GM19099 (cell line): ENCODE results near the gene THSD4.

Experiments used
- POLR2A ChIP-seq: IDR thresholded peaks from 3 replicates; pipeline ENCODE4 v1.6.1; 2011; ENCODE audit warnings: low read depth; ENCODE audit not compliant: insufficient read length; ENCODE audit errors: extremely low read depth

THSD4 gene

DNA sequence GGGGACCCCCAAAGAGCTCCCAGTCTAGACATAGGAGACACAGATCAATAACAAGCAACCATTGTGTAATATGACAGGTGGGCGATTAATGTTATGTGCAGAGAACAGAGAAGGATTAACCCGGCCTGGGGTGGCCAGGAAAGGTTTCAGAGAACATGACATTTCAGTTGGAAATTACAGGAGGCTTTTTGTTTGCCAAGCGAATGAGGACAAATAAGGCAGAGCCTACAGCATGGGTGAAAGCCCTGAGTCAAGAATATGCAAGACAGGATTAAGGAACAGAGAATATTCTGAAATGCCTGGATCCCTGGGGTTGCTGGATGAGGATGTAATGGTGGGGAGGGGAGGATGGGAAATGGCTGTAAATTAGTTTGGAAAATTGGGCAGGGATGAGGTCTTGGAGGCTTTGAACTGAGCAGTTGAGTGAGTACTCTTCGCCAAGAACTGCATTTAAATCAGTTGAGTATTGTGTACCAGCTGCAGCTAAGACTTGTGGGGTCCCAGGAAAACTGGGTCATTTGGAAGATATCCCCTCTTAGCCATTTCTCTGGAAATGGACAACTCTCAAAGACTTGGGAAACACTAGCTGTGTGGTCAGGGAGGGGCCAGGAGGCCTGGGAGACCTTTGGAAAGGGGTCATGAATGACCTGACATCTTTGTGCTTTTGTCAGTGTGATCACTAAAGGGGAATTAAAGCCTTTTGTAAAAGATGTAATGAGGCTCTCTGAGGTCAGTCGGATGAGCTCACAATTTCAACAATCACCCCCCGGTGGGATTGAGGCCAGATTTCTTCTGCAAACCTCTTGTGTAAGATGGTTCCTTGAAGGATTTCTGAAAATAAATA lies 496.5 kb downstream of the THSD4 start:
- TF ChIP-seq POLR2A: no peak

DNA sequence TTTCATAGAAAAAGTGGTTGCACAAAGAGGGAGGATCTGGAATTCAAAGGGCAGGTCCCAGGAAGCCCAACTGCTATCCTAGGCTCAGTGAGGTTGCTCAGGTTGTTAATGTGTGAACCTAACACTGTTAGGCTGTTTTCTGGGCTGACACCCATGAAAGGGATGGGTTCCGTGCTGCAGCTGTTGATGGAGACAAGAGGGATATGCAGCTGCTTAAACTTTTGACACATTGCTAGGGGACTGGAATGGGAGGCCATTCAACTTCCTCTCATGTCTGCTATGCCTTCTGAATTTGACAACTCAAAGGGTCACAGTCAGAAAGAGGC lies 497.1 kb downstream of the THSD4 start:
- no peak for TF ChIP-seq POLR2A

- TF ChIP-seq POLR2A: no peak
These were observed 497.6 kb downstream of the THSD4 start for GRCh38 chr15:71612869-71613268.

DNA sequence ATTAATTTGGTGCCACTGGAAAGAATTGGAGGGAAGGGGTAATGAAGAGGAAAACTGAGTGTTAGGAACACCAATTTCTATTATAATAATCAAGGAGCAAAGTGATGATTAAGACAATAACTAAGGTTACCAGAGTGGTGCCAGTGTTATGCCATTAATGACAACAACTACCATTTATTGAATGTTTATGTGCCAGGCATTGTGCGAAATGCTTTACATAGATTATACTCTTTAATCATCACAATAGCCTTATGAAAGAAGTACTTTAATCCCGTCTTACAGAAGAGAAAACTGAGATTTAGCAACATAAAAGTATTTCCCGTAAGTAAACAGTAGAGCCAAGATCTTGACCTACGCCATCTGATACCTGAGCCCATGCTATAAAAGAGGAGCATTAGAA lies 507.8 kb downstream of the THSD4 start:
- no peak for TF ChIP-seq POLR2A

DNA sequence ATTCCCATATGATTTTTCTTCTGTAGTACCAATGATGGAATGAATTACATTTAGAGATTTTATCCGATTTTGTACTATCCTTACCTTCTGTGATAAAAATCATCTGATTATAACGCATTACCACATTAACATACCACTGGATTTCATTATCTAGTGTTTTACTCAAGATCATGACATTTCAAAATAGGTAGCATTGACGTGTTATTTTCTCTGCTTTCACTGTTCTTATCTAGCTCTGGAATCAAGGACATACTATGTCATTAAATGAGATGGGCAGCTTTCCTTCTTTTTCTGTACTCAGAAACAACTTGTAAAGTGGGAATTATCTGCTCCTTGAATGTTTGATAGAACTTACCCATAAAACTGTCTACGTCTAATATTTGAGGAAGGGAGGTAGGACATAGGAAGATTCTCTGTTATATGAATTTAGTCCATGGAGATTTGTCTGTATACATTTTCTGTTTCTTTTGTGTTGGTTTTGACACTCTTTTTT lies 511.4 kb downstream of the THSD4 start:
- TF ChIP-seq POLR2A: no peak

DNA sequence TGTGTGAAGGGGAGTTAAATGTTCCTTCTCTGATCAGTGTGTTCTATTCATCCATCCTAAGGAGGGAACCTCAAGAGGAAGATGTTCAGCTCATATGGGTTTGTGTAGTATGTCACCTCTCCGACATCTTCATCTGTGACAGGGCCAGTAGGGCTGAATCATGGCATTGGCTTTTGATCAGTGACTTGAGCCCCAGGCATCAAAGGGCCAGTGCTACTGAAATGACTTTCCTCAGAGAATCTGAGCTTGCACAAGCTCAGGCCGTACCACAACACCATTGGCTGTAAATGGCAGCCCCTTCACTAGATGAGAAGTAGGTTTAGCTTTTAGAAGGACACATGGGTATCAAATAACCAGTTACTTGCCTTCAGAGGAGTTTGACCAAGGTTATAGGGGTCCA lies 511.9 kb downstream of the THSD4 start:
- TF ChIP-seq POLR2A: no peak

DNA sequence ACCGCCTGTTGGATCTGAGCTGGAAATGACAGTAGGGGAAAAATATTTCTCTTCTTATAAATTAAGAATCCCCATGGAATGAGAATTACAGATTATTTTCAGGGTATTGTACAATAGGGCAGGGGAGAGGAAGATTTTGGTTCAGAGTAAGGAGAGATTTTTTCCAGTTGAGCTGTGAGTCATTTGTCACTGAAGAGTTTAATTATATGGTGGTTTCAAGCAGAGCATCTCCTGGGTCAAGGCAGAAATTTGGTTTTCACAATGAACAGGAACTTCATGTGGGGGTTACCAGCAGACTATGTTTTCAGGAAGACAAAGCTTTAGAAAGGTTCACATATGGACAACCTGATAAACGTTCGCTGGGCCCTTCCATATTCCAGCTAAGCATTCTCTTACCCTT lies 512.3 kb downstream of the THSD4 start:
- no peak for TF ChIP-seq POLR2A

- no peak for TF ChIP-seq POLR2A
These were observed 513.9 kb downstream of the THSD4 start for GRCh38 chr15:71628988-71629770.

DNA sequence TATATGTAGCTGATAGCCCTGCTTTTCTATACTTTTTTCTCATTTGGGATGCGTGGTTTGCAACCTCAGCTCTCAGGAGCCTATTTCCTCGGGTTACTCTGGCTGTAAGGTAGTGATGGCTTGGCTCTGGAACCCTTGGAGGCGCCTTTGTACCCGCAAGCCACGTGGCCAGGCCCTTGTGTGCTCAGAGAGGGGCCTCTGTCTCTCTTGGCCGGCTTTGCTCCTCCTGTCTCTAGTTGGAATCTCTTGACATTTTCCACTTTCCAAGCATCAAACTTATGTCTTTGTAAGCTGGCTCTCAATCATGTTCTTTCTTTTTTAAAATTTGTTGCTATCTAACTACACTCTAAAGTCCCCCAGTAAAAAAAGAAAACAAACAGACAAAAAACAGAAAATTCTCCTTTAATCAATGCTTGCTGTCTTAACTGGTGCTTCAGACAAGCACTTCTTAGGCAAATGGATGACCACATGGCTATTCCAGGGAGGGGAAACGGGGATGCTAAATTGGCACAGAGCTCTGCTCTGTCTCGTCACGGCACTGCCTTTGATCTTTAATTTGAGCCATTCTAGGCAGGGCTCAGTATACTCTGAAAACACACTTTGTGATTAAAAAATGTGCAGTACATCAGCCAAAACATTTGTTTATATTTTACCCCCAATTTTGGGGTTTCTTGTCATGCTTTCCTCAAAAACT lies 514.7 kb downstream of the THSD4 start:
- no peak for TF ChIP-seq POLR2A

GRCh38 chr15:71630475-71630809 lies 515.2 kb downstream of the THSD4 start:
- TF ChIP-seq POLR2A: no peak

DNA sequence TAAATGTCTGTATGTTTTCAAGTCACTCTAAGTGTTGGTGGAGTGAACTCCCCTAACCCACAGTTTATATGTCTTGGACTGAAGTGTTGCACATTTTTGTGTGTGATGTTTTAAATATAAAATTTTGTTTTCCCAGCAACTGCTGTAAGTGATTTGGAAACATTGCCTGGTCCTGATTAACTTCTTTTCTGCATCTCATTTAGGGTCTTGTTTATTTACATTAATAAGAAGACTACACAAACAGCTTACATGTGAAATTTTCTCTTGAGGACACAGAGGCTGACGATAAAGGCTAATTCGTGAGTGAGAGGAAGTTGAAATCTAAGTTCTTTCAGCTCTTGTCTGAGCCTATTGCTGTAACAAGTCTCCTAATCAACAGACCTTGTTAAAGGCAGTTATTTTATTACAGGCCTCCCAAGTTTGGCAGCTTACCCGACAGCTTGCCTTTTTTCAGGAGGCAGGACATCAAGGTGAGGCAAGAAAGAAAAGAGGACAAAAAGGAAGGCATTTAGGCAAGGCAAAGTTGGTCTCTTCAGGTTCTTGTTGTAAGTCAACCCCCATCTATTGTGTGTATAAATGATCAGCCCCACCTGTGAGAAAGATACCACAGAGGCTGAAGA lies 517.4 kb downstream of the THSD4 start:
- no peak for TF ChIP-seq POLR2A

- TF ChIP-seq POLR2A: no peak
These were observed 519.7 kb downstream of the THSD4 start for GRCh38 chr15:71634820-71635560.

GRCh38 chr15:71635735-71636134 lies 520.5 kb downstream of the THSD4 start:
- TF ChIP-seq POLR2A: no peak

- no peak for TF ChIP-seq POLR2A
These were observed 523.6 kb downstream of the THSD4 start for GRCh38 chr15:71638876-71639275.
